GM12801 (cell line): ENCODE results near the gene CTNNB1.

Source experiments
- TF ChIP-seq, protein P1 (sequence below): IDR thresholded peaks from one replicate; pipeline ENCODE4 v1.5.1; 2011; ENCODE audit warnings: control low read depth; ENCODE audit not compliant: insufficient read length; ENCODE audit errors: extremely low read depth

Gene CTNNB1

GRCh38 chr3:41220906-41221677 lies 21.8 kb downstream of the CTNNB1 start:
- TF ChIP-seq, protein P1, sequence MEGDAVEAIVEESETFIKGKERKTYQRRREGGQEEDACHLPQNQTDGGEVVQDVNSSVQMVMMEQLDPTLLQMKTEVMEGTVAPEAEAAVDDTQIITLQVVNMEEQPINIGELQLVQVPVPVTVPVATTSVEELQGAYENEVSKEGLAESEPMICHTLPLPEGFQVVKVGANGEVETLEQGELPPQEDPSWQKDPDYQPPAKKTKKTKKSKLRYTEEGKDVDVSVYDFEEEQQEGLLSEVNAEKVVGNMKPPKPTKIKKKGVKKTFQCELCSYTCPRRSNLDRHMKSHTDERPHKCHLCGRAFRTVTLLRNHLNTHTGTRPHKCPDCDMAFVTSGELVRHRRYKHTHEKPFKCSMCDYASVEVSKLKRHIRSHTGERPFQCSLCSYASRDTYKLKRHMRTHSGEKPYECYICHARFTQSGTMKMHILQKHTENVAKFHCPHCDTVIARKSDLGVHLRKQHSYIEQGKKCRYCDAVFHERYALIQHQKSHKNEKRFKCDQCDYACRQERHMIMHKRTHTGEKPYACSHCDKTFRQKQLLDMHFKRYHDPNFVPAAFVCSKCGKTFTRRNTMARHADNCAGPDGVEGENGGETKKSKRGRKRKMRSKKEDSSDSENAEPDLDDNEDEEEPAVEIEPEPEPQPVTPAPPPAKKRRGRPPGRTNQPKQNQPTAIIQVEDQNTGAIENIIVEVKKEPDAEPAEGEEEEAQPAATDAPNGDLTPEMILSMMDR = no peak

DNA sequence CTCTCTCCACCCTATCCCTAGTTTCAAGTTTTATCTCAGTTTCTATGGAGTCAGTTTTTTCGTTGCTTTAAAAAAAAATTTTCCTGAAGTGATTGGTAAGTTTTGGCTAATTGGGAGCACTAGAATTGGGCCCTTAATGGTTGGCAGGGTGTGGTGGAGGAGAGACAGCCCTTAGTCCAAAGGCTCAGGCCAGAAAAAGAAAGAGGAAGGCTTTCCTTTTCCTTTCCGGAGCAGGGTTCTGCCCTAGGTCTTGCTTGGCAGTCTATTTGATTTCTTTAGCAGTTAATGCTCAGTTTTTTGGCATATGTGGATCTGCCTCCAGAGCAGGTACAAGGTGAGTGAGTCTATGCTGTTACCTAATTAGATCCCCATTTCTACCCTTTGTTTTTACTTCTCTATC lies 22.7 kb downstream of the CTNNB1 start:
- TF ChIP-seq, protein P1 = no peak

DNA sequence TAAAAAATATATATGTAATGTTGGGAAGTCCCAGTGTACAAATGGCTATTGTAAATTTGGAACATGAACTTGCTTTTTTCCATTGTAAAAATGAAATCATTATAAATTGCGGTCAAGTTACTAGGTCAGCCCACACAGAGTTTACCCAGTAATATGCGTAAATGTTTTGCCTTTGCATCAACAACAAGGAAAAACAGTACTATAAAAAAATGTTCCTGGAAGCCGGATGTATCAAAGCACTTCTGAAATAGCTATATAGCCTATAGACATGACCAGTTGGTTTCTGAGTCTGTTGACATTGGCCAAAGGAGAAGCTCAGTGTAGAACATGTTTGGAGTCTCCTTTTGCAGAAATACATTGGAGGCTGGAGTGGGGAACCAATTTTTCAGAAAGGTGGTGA lies 23.2 kb downstream of the CTNNB1 start:
- TF ChIP-seq, protein P1 = no peak

DNA sequence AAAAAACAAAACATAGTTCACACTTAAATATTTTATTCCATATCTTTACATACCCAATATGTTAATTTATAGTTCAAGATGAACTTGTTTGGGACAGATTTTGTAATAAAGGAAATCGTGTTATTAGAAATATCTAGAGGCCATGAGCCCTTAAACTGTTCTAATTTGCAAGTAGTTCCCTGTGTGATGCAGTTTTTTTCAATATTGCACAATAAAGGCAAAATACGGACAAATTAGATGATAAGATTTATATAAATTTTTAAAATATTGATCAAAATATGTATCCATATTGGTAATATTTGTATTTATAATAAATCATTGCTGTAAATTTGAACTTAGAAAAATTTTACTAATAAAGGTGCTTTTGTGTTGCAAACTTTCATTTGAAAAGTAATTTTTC lies 23.8 kb downstream of the CTNNB1 start:
- TF ChIP-seq, protein P1 = no peak

- TF ChIP-seq, protein P1 = no peak
Observed at GRCh38 chr3:41223691-41224090, 24.4 kb downstream of the CTNNB1 start.

- TF ChIP-seq, protein P1 = no peak
Observed at GRCh38 chr3:41224120-41224806, 25.0 kb downstream of the CTNNB1 start.

GRCh38 chr3:41234823-41235721 lies 35.8 kb downstream of the CTNNB1 start:
- TF ChIP-seq, protein P1 = no peak
